NT2/D1 (cell line): ENCODE measurements around the gene CERS6.

Experiments
- DNase-seq: peaks from one replicate; pipeline ENCODE4 v3.0.0-alpha.2; 2011; ENCODE audit warnings: low read depth, low spot score
- H3K27me3 ChIP-seq: 2 replicates; pipeline ENCODE4 v1.6.0; 2011; ENCODE audit warnings: mild to moderate bottlenecking; ENCODE audit not compliant: insufficient read length, insufficient read depth
- H3K36me3 ChIP-seq: 2 replicates; pipeline ENCODE4 v1.6.1; 2011; ENCODE audit warnings: mild to moderate bottlenecking, low read length, mixed read lengths; ENCODE audit not compliant: insufficient read depth, insufficient read length
- H3K4me1 ChIP-seq: 2 replicates; pipeline ENCODE4 v1.5.1; 2011; ENCODE audit not compliant: insufficient read depth, insufficient read length
- H3K4me3 ChIP-seq: 2 replicates; pipeline ENCODE4 v1.5.1; 2011; ENCODE audit warnings: low read depth; ENCODE audit not compliant: insufficient read length
- H3K9ac ChIP-seq: 2 replicates; pipeline ENCODE4 v1.6.0; 2011; ENCODE audit warnings: low read depth; ENCODE audit not compliant: insufficient read length
- H3K9me3 ChIP-seq: 2 replicates; pipeline ENCODE4 v1.5.1; 2011; ENCODE audit warnings: mild to moderate bottlenecking, low read length; ENCODE audit not compliant: insufficient read depth
- SUZ12 ChIP-seq: IDR thresholded peaks from 2 replicates; pipeline ENCODE4 v1.6.1; 2011; ENCODE audit not compliant: insufficient read length, insufficient read depth; ENCODE audit errors: extremely low read depth
- YY1 ChIP-seq: IDR thresholded peaks from 2 replicates; pipeline ENCODE4 v1.6.1; 2011; ENCODE audit not compliant: insufficient read length, insufficient read depth
- ZNF274 ChIP-seq: IDR thresholded peaks from 2 replicates; pipeline ENCODE4 v1.6.1; 2011; ENCODE audit warnings: mild to moderate bottlenecking, low read depth, low read length

The CERS6 gene

DNA sequence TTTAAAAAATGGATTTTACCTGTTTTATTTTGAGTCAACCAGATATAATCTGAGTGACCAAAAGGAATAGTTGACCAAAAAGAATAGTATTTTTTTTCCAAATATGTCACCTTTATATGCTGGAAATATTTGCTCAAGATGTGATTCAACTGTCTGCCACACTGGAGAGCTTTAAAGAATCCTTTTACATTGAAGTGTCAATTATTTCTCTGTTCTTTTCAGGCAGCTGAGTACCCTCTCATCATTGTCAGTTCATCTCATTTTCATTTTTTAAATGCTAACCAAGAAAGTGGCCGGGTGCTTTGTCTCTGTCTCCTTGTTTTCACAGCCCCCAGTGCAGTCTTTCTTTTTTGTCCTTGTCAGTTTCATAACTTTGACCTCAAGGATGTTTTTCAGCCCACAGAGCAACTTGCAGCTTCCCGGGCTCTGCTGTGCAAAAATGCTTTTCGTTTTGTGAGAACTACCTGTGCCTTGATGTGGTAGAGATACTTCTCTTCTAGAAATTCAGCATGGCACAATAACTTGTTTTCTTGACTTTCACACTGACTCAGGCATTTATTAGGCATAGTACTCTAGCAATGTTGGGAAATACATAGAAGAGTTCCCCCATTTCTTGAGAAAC is 23.4 kb upstream of the CERS6 start:
- Histone ChIP-seq H3K9ac (no peak overlapping the region), H3K9me3 (no peaks in the 10 kb centered on the region), H3K4me1 (no peaks in the 10 kb centered on the region), H3K27me3 (no peaks in the 10 kb centered on the region), H3K36me3 (no peaks in the 10 kb centered on the region), H3K4me3 (no peak overlapping the region)
- no peak for DNase-seq
- TF ChIP-seq YY1 (no peak), ZNF274 (no peak)

- Histone ChIP-seq H3K9ac (no peak overlapping the region), H3K27me3 (no peaks in the 10 kb centered on the region), H3K9me3 (no peaks in the 10 kb centered on the region), H3K4me3 (no peak overlapping the region), H3K4me1 (no peaks in the 10 kb centered on the region), H3K36me3 (no peaks in the 10 kb centered on the region)
- DNase-seq = no peak
- TF ChIP-seq ZNF274 (no peak), YY1 (no peak), SUZ12 (no peak)
Observed at GRCh38 chr2:168433527-168433926, 22.5 kb upstream of the CERS6 start.

GRCh38 chr2:168434146-168434545 is 21.9 kb upstream of the CERS6 start:
- Histone ChIP-seq H3K27me3 (no peaks in the 10 kb centered on the region), H3K9me3 (no peaks in the 10 kb centered on the region), H3K4me1 (no peaks in the 10 kb centered on the region), H3K9ac (no peak overlapping the region), H3K36me3 (no peaks in the 10 kb centered on the region), H3K4me3 (no peak overlapping the region)
- TF ChIP-seq ZNF274 (no peak), SUZ12 (no peak), YY1 (no peak)
- DNase-seq = no peak

DNA sequence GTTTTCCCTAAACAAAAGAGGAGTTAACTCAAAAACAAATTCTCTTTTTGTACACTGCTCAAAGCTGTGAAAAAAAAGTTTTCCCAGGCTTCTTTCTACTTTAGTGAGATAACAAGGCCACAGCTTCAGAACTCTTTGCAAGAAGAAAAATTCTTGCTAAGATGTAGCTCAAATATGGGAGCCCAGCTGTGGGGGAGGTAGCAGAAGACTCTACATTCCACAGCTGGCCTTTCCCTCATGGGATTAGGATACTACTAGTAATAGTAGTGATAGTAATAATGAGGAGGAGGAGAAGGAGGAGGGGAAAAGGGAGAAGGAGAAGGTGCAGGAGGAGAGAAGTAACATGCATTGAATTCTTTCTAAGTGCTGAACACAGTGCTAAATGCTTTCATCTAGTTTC is 19.2 kb upstream of the CERS6 start:
- Histone ChIP-seq H3K4me3 (no peak overlapping the region), H3K27me3 (no peaks in the 10 kb centered on the region), H3K4me1 (no peaks in the 10 kb centered on the region), H3K9me3 (no peaks in the 10 kb centered on the region), H3K36me3 (no peaks in the 10 kb centered on the region), H3K9ac (no peak overlapping the region)
- DNase-seq = no peak
- no peak for TF ChIP-seq SUZ12
- TF ChIP-seq YY1 = no peak
- no peak for TF ChIP-seq ZNF274

GRCh38 chr2:168438553-168438952 is 17.5 kb upstream of the CERS6 start:
- DNase-seq = no peak
- H3K9ac ChIP-seq = no peak overlapping the region
- no peaks in the 10 kb centered on the region for H3K36me3 ChIP-seq
- TF ChIP-seq SUZ12 = no peak
- TF ChIP-seq ZNF274 = no peak
- no peak for TF ChIP-seq YY1
- no peak overlapping the region for H3K4me3 ChIP-seq
- H3K9me3 ChIP-seq = no peaks in the 10 kb centered on the region
- no peaks in the 10 kb centered on the region for H3K4me1 ChIP-seq
- H3K27me3 ChIP-seq = no peaks in the 10 kb centered on the region

DNA sequence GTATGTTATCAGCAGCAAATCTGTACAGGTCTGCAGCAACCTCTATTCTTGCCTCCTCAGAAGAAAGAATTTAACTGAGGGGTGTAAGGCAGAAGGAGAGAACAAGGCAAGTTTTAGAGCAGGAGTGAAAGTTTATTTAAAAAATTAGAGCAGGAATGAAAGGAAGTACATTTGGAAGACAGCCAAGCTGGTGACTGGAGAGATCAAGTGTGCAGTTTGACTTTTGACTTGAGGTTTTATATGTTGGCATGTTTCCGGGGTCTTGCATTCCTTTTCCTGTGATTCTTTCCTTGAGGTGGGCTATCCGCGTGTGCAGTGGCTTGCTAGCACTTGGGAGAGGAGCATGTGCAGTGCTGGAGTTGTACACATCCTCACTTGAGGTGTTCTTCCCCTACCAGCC is 16.5 kb upstream of the CERS6 start:
- Histone ChIP-seq H3K4me3 (no peak overlapping the region), H3K4me1 (no peaks in the 10 kb centered on the region)
- no peak for DNase-seq

DNA sequence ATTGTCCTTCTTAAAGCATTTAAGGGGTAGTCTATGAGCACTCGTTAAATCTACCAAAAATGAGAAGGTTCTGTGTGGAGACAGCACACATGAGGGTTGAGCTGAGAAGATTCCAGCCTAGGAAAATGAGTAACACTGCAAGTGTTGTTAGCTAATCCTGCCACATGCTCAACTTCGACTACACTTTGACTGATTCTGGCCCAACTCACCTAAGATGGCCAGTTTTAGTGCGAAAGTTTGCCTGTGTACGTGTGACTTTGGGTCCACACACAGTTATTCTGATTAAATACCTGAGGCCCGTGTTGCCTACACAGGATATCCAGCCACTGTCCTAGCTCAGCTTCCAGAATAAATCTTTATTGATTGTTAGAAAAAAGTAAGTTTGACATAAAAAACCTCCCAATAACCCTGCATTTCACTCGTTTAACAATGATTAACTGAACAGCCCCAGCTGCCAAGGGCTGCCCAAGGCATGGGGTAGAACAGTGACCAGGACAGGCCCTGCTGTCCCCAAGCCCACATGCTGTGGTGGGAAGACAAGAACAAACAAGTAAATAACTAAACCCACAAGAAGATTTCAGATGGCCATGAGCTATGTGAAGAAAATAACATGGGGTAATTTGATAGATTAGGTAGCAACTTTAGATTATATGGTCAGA is 14.7 kb upstream of the CERS6 start:
- no peaks in the 10 kb centered on the region for H3K4me1 ChIP-seq
- H3K36me3 ChIP-seq = no peaks in the 10 kb centered on the region
- H3K4me3 ChIP-seq = no peak overlapping the region
- TF ChIP-seq ZNF274 = no peak
- no peak for TF ChIP-seq YY1
- TF ChIP-seq SUZ12 = no peak
- peaks cover 3% of the 10 kb centered on the region; the same call in 1 of the 2 replicates for H3K9me3 ChIP-seq
- no peak overlapping the region for H3K9ac ChIP-seq
- DNase-seq = no peak
- no peaks in the 10 kb centered on the region for H3K27me3 ChIP-seq

More for the DNA sequence above, 16.5 kb upstream of the CERS6 start:
- Histone ChIP-seq H3K9me3 (no peaks in the 10 kb centered on the region), H3K27me3 (no peaks in the 10 kb centered on the region), H3K9ac (no peak overlapping the region), H3K36me3 (no peaks in the 10 kb centered on the region)
- no peak for TF ChIP-seq YY1
- TF ChIP-seq SUZ12 = no peak
- TF ChIP-seq ZNF274 = no peak
